ENCODE data around the gene RARRES1. TPM values are rescaled to one million over a fixed set of nuclear protein-coding genes. Genes with fewer than 3 reads are reported as not detected.

Gene RARRES1
- total and polyA plus RNA-seq, 2 experiments from 2014 or later, result 36.9 to 73.1 TPM

DNA sequence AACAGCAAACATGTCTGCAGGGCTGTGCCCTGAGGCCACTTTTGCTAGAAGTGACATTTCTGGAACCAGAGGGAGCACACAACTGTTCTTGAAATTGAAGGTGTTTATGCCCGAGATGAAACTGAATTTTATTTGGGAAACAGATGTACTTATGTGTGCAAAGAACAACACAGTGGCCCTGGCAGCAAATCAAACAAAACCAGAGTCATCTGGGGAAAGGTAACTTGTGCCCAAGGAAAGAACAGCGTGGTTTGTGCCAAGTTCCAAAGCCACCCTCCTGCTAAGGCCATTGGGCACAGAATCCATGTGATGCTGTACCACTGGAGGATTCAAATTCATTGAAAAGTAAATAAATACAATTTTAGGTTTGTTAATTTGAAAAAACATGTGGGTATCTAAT lies 31.2 kb upstream of the RARRES1 start:
- Histone ChIP-seq H3K4me3 (no peak overlapping the region), H2AFZ (no peak overlapping the region), H3K9me2 (replicated peaks; ENCODE audit: insufficient read depth) (no peaks in the 10 kb centered on the region), H3K27ac (no peak overlapping the region), H3K79me2 (no peaks in the 10 kb centered on the region), H3K9me3 (ENCODE audit: low read depth) (no peaks in the 10 kb centered on the region), H3K4me1 (ENCODE audit: insufficient read depth) (peaks cover 10% of the 10 kb centered on the region), H4K20me1 (ENCODE audit: insufficient read depth, poor library complexity, severe bottlenecking) (no peaks in the 10 kb centered on the region), H3K36me3 (replicated peaks; ENCODE audit: insufficient read depth, low read depth) (no peaks in the 10 kb centered on the region), H3K27me3 (no peaks in the 10 kb centered on the region), H3K4me2 (no peak overlapping the region)
- no peak for DNase-seq (ENCODE audit: low spot score)
- TF ChIP-seq, protein P1, sequence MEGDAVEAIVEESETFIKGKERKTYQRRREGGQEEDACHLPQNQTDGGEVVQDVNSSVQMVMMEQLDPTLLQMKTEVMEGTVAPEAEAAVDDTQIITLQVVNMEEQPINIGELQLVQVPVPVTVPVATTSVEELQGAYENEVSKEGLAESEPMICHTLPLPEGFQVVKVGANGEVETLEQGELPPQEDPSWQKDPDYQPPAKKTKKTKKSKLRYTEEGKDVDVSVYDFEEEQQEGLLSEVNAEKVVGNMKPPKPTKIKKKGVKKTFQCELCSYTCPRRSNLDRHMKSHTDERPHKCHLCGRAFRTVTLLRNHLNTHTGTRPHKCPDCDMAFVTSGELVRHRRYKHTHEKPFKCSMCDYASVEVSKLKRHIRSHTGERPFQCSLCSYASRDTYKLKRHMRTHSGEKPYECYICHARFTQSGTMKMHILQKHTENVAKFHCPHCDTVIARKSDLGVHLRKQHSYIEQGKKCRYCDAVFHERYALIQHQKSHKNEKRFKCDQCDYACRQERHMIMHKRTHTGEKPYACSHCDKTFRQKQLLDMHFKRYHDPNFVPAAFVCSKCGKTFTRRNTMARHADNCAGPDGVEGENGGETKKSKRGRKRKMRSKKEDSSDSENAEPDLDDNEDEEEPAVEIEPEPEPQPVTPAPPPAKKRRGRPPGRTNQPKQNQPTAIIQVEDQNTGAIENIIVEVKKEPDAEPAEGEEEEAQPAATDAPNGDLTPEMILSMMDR (IDR thresholded peaks at IDR 0.05; ENCODE audit: poor library complexity), result no peak
- TF ChIP-seq EZH2phosphoT487 (IDR thresholded peaks at IDR 0.05; ENCODE audit: low read depth, severe bottlenecking, unreplicated experiment) (no peak), EZH2 (IDR thresholded peaks at IDR 0.05; ENCODE audit: borderline replicate concordance) (no peak)
- 74% methylated on average over 2 of the region's 2 CpGs for WGBS (ENCODE audit: low lambda C conversion rate, missing lambda C conversion rate)

DNA sequence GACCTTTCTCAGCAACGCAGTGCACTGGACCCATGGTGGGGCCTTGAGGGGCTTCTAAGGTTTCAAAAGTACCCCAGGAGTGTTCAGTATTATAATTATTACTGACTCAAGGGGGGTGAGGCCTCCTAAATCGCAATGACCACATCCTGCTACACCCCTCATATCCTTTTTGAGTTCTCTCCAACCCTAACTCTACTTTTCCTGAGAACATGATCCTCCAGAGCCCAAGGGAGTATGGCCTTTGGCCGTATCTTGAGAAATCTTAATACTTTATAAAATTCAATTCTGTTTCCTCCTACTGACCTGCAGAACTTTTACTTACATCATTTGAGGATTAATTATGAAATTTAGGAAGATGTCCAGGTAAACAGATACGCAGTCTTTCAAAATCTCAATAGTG lies 30.4 kb upstream of the RARRES1 start:
- Histone ChIP-seq H3K4me3 (no peak overlapping the region), H3K36me3 (replicated peaks; ENCODE audit: insufficient read depth, low read depth) (no peaks in the 10 kb centered on the region), H4K20me1 (ENCODE audit: insufficient read depth, poor library complexity, severe bottlenecking) (no peaks in the 10 kb centered on the region), H2AFZ (no peak overlapping the region), H3K79me2 (no peaks in the 10 kb centered on the region), H3K4me2 (no peak overlapping the region), H3K27ac (no peak overlapping the region), H3K9me3 (ENCODE audit: low read depth) (no peaks in the 10 kb centered on the region), H3K9me2 (replicated peaks; ENCODE audit: insufficient read depth) (no peaks in the 10 kb centered on the region), H3K27me3 (no peaks in the 10 kb centered on the region), H3K4me1 (ENCODE audit: insufficient read depth) (peaks cover 2% of the 10 kb centered on the region)
- no peak for DNase-seq (ENCODE audit: low spot score)
- 95% methylated on average over 4 of the region's 4 CpGs for WGBS (ENCODE audit: low lambda C conversion rate, missing lambda C conversion rate)
- TF ChIP-seq EZH2phosphoT487 (IDR thresholded peaks at IDR 0.05; ENCODE audit: low read depth, severe bottlenecking, unreplicated experiment) (no peak), EZH2 (IDR thresholded peaks at IDR 0.05; ENCODE audit: borderline replicate concordance) (no peak)
- TF ChIP-seq, protein P1 (IDR thresholded peaks at IDR 0.05; ENCODE audit: poor library complexity), result no peak

DNA sequence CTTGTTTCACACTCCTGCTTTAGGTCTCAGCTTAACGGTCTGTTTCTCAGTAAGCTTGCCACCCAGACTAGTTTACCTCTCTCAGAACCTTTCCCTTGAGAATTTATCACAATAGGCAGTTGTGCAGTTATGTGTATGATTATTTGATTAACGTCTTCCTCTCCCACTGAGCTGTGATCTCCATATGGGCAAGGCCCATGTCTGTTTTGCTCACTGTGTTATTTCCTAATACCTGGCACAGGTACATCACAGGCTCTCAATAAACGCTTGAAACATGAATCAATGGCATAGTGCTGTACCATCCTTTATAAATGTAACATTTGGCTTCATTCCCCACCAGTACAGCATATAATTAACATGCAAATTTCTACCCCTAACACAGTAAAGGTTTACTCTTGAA lies 29.1 kb upstream of the RARRES1 start:
- Histone ChIP-seq H2AFZ (no peak overlapping the region), H3K4me2 (no peak overlapping the region), H3K79me2 (no peaks in the 10 kb centered on the region), H3K9me2 (replicated peaks; ENCODE audit: insufficient read depth) (no peaks in the 10 kb centered on the region), H3K9me3 (ENCODE audit: low read depth) (no peaks in the 10 kb centered on the region), H3K27ac (no peak overlapping the region), H4K20me1 (ENCODE audit: insufficient read depth, poor library complexity, severe bottlenecking) (no peaks in the 10 kb centered on the region), H3K27me3 (no peaks in the 10 kb centered on the region), H3K4me1 (ENCODE audit: insufficient read depth) (no peaks in the 10 kb centered on the region), H3K36me3 (replicated peaks; ENCODE audit: insufficient read depth, low read depth) (no peaks in the 10 kb centered on the region), H3K4me3 (no peak overlapping the region)
- no peak for DNase-seq (ENCODE audit: low spot score)
- WGBS (ENCODE audit: low lambda C conversion rate, missing lambda C conversion rate), result 91% methylated on average over 3 of the region's 3 CpGs
- TF ChIP-seq EZH2 (IDR thresholded peaks at IDR 0.05; ENCODE audit: borderline replicate concordance) (no peak), EZH2phosphoT487 (IDR thresholded peaks at IDR 0.05; ENCODE audit: low read depth, severe bottlenecking, unreplicated experiment) (no peak)
- TF ChIP-seq, protein P1 (IDR thresholded peaks at IDR 0.05; ENCODE audit: poor library complexity), result no peak

DNA sequence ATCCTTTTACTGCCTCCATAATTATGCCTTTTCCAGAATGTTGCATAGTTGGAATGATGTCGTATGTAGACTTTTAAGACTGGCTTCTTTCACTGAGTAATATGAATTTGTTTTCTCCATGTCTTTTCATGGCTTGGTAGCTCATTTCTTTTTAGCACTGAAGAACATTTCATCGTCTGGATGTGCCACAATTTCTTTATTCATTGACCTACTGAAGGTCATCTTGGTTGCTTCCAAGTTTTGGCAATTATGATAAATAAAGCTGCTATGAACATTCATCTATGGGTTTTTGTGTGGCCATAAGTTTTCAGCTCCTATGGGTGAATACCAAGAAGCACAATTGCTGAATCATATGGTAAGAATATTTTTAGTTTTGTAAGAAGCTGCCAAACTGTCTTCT lies 23.2 kb upstream of the RARRES1 start:
- H3K9me2 ChIP-seq (replicated peaks; ENCODE audit: insufficient read depth), result no peaks in the 10 kb centered on the region
- TF ChIP-seq EZH2phosphoT487 (IDR thresholded peaks at IDR 0.05; ENCODE audit: low read depth, severe bottlenecking, unreplicated experiment), result no peak
- TF ChIP-seq EZH2 (IDR thresholded peaks at IDR 0.05; ENCODE audit: borderline replicate concordance), result no peak
- TF ChIP-seq, protein P1 (IDR thresholded peaks at IDR 0.05; ENCODE audit: poor library complexity), result no peak
- no peak overlapping the region for H2AFZ ChIP-seq
- no peak for DNase-seq (ENCODE audit: low spot score)
- H3K9me3 ChIP-seq (ENCODE audit: low read depth), result no peaks in the 10 kb centered on the region
- no peaks in the 10 kb centered on the region for H3K4me1 ChIP-seq (ENCODE audit: insufficient read depth)
- WGBS (ENCODE audit: low lambda C conversion rate, missing lambda C conversion rate), result 90% methylated on average over 2 of the region's 2 CpGs
- H3K27me3 ChIP-seq, result no peaks in the 10 kb centered on the region
- no peak overlapping the region for H3K4me3 ChIP-seq
- H4K20me1 ChIP-seq (ENCODE audit: insufficient read depth, poor library complexity, severe bottlenecking), result no peaks in the 10 kb centered on the region
- H3K79me2 ChIP-seq, result no peaks in the 10 kb centered on the region
- H3K4me2 ChIP-seq, result no peak overlapping the region
- no peak overlapping the region for H3K27ac ChIP-seq
- no peaks in the 10 kb centered on the region for H3K36me3 ChIP-seq (replicated peaks; ENCODE audit: insufficient read depth, low read depth)

Data from hepatocyte (in vitro differentiated cells).